ENCODE measurements around the gene TTC7B.

DNA sequence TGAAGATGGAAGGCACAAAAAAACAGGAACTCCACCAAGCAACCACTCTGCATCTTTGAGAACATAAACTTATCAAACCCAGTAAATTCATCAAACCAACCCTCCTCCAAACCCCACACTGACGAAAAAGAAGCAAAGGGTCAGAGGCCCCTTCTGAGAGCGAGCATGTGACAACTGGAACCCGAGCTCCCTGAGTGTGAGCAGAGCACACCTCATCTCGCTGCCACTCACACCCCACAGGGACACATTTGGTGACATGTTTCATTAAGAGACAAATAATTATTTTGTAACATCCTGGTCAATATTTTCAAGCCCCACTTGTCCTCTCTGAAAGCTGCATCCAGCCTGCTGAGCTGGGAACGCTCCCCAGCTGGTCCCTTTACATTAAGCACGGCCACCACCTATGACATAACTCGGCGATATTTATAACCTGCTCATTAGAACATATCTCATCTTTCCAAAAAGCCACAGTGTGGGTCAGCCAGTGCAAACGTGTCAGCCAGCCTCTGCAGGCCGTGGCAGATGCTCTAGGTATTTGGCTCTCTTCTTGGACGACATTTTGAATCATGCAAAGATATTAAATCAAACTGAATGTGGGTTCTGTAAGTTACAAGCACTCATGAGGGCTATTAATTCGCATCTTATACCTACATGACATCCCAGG lies 120.1 kb downstream of the TTC7B start:
- TF ChIP-seq POLR2A (IDR thresholded peaks at IDR 0.05; ENCODE audit: low read depth, low read length) = no peak
- TF ChIP-seq TAF1 (IDR thresholded peaks at IDR 0.05; ENCODE audit: borderline replicate concordance, low read depth, low read length) = no peak
- no peak for TF ChIP-seq POLR2AphosphoS5 (IDR thresholded peaks at IDR 0.05; ENCODE audit: low read depth, low read length)
